DND-41 (cell line): ENCODE results near the gene SHFL.

Source experiments
- CTCF ChIP-seq: IDR thresholded peaks from 2 replicates; pipeline ENCODE4 v1.5.1; 2012; ENCODE audit warnings: borderline replicate concordance, low read length, moderate library complexity, mild to moderate bottlenecking; ENCODE audit not compliant: poor library complexity, severe bottlenecking; ENCODE audit errors: extremely low read depth
- EZH2 ChIP-seq: IDR thresholded peaks from 3 replicates; pipeline ENCODE4 v1.6.1; 2012; ENCODE audit warnings: borderline replicate concordance, low read depth, mild to moderate bottlenecking, moderate library complexity, low read length, inconsistent platforms; ENCODE audit not compliant: severe bottlenecking

GRCh38 chr19:10106100-10106936, 20.2 kb downstream of the SHFL start, which contains the start of gene PPAN:
- no peak for TF ChIP-seq CTCF
- TF ChIP-seq EZH2: no peak
